VCaP (cell line): ENCODE results near the gene SDHD.
"Not testable (repeated sequence)": the region's sequence is repeated elsewhere in the genome, so short reads cannot be mapped to it uniquely, and the experiment has no call there.

Source experiments
- H3K27ac ChIP-seq: fragments of 450-650 bp; 2 replicates; pipeline ENCODE4 v1.5.1; 2017
- TF ChIP-seq, protein P1 (sequence below): fragments of 450-650 bp; conservative IDR thresholded peaks from 2 replicates; pipeline ENCODE4 v1.5.1; 2017; ENCODE audit warnings: mild to moderate bottlenecking, moderate library complexity

Gene SDHD

DNA sequence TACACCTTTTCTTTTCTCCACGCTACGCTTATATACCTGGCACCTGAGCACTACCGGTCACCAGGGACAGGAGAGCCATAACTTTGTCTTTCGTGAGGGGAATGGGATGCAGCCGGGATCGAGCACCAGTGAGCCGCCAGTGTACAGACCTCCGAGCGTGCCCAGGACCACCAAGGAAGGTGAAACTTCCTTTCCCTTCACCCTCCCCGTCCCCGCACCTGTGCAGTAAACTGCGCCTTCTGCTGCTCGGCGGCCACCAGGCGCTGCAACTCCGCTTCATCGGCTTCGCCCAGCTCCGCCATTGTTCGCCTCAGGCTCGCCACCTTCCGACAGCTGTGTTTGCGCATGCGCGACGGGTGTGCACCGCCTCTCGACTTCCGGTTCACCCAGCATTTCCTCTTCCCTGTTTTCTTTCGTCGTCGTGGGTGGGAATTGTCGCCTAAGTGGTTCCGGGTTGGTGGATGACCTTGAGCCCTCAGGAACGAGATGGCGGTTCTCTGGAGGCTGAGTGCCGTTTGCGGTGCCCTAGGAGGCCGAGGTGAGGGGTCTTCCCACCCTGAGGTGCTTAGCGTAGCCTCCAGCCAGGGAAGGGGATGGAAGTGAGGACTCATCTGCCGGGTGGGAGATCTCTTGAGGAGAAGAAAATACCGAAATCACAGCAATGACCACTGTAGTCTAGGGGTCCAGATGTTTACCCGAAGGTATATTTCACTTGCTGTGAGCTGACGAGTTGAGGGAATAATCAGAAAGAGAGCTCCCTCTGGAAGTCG lies at the start of gene SDHD, which contains the start of gene TIMM8B:
TSS of gene SDHD (plus strand) at position 452 of the 770 bp plus-strand sequence. CDS start at position 487, 35 bp downstream.
TSS of gene TIMM8B (minus strand) at position 335 of the 770 bp plus-strand sequence. CDS start at position 302, 33 bp downstream.
- H3K27ac ChIP-seq, result peak within 1 kb of the TSS; percentile 86
- TF ChIP-seq, protein P1, sequence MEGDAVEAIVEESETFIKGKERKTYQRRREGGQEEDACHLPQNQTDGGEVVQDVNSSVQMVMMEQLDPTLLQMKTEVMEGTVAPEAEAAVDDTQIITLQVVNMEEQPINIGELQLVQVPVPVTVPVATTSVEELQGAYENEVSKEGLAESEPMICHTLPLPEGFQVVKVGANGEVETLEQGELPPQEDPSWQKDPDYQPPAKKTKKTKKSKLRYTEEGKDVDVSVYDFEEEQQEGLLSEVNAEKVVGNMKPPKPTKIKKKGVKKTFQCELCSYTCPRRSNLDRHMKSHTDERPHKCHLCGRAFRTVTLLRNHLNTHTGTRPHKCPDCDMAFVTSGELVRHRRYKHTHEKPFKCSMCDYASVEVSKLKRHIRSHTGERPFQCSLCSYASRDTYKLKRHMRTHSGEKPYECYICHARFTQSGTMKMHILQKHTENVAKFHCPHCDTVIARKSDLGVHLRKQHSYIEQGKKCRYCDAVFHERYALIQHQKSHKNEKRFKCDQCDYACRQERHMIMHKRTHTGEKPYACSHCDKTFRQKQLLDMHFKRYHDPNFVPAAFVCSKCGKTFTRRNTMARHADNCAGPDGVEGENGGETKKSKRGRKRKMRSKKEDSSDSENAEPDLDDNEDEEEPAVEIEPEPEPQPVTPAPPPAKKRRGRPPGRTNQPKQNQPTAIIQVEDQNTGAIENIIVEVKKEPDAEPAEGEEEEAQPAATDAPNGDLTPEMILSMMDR, result peak; percentile 27; the same call in 1 of the 2 replicates

DNA sequence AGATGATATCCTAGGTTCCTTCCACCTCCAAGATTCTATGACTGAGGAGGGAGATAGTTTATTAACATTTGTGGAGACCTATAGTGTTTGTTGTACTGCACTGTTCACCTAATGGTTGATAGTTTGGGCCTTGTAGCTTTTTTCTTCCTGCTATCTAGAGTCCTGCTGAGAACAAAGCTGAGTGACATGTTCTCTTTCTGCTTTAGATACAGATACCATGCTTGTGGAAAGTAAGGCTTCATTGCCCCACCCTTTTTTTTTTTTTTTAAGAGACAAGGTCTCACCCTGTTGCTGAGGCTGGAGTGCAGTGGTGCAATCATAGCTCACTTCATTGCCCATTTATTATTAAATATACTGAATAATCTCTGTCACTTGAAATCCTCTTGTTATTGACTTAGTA lies 49.1 kb upstream of the SDHD start:
- H3K27ac ChIP-seq, result no peak overlapping the region
- TF ChIP-seq, protein P1, result no peak

DNA sequence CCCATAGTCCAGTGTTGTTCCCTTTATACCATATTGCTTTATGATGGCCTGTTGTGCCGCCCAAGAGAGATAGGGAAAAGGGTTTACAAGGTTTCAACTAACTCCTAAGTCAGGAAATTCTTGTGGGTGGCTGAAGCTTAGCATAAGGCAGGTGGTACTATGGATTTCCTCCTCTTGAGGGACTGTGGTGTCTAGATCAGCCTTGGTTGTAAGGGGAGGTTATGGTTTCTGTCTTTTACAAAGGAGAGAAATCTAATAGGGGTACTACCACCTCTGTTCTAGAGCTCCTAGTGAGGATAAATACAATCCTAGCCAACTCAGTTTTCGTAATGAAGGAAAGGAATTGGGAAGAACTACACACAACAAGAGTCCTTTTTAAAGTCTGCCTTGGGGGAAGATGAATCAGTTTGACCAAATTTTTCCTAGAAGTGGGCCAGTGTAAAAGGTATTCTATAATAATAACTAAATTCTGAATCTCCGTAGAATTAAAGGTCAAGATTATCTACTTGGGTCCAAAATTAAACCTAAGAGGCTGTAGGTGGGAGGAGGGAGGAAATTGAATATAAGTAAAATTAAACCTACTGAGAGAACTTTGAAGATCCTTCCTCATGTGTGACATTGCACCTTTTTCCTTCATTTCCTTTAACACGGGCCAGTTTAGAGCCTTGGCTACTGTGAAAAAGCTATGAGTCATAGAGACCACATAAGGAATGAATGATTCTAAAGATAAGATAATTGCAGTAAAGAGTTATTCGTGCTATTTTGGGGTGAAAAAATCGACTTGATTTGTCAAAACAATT lies 44.3 kb upstream of the SDHD start:
- H3K27ac ChIP-seq, result no peak overlapping the region
- TF ChIP-seq, protein P1, result no peak

DNA sequence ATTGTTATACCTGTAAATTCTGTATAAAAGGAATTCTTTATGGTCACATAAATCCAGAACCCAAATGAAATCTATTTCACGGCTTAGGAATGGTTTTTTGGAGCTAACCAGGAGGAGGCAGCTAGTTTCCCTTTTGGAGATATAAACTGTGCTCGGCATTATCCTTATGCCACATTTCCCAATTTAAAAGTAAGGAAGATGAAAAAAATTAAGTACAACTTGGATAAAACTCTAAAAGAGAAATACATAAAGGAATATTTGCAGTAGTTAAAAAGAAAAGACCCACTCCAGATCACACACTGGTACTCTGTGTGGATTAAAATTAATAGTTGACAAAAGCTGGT lies 43.7 kb upstream of the SDHD start:
- no peak overlapping the region for H3K27ac ChIP-seq
- TF ChIP-seq, protein P1, result no peak

DNA sequence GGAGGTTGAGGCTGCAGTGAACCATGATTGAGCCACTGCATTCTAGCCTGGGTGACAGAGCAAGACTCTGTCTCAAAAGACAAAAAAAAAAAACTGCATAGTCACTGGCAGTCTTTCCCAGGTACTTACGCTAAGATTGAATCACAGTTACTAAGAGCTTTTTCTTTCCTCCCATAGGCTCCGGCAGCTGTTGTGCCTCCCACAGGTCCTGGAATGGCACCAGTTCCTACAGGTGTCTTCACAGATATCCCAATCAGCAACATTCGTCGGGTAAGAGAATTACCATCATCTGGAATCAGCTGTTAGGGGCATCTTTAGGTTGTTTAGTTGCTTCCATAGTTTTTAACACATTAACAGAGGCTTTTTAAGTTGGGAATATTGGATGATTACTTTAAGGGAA lies 41.7 kb upstream of the SDHD start:
- H3K27ac ChIP-seq, result no peak overlapping the region
- TF ChIP-seq, protein P1, result no peak

DNA sequence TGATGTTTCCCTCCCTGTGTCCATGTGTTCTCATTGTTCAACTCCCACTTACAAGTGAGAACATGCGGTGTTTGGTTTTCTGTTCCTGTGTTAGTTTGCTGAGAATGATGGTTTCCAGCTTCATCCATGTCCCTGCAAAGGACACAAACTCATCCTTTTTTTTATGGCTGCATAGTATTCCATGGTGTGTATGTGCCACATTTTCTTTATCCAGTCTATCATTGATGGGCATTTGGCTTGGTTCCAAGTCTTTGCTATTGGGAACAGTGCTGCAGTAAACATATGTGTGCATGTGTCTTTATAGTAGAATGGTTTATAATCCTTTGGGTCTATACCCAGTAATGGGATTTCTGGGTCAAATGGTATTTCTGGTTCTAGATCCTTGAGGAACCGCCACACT lies 40.0 kb upstream of the SDHD start:
- H3K27ac ChIP-seq, result not testable (repeated sequence)

DNA sequence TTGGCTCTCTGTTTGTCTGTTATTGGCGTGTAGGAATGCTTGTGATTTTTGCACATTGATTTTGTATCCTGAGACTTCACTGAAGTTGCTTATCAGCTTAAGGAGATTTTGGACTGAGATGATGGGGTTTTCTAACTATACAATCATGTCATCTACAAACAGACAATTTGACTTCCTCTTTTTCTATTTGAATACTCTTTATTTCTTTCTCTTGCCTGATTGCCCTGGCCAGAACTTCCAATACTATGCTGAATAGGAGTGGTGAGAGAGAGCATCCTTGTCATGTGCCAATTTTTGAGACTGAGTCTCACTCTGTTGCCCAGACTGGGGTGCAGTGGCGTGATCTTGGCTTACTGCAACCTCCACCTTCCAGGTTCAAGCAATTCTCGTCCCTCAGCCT lies 38.4 kb upstream of the SDHD start:
- H3K27ac ChIP-seq, result not testable (repeated sequence)

DNA sequence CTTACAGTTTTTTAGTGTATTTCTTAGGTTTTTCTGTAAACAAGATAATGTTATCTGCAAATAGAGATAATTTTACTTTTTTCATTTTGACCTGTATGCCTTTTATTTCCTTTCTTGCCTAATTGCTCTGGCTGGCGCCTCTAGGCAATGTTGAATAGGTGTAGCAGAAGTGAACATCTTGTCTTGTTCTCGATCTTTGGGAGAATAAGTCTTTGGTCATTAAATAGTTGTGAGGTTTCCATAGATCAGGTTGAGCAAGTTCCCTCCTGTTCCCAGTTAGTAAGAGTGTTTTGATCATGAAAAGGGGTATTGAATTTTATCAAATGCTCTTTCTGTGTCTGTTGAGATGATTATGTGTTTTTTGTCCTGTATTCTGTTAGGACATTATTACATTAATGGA lies 36.9 kb upstream of the SDHD start:
- no peak overlapping the region for H3K27ac ChIP-seq
- TF ChIP-seq, protein P1, result no peak
